Breast epithelium (tissue), 3 donors: ENCODE data around the gene KNOP1.
"Not testable (repeated sequence)": the region's sequence is repeated elsewhere in the genome, so short reads cannot be mapped to it uniquely, and the experiment has no call there.

Experiments
- POLR2A ChIP-seq: fragments of 450-650 bp; IDR thresholded peaks from one replicate; pipeline ENCODE4 v1.6.1; 2016; ENCODE audit warnings: antibody characterized with exemption, mild to moderate bottlenecking, moderate library complexity
- POLR2AphosphoS5 ChIP-seq, 3 donors: sonication (generic); formaldehyde crosslinking; IDR thresholded peaks; one replicate each; pipeline ENCODE4 v1.6.1; 2017; ENCODE audit warnings: antibody characterized with exemption in 3 of 3
- TF ChIP-seq, protein P1 (sequence below), 3 donors: fragments of 450-650 bp; IDR thresholded peaks; one replicate each; pipeline ENCODE4 v1.5.1; 2016 to 2017; ENCODE audit warnings: antibody characterized with exemption in 3 of 3, mild to moderate bottlenecking in 3 of 3, moderate library complexity in 3 of 3

GRCh38 chr16:19679281-19679680, 38.7 kb downstream of the KNOP1 start:
- not testable (repeated sequence) for TF ChIP-seq POLR2AphosphoS5 (IDR thresholded peaks at IDR 0.05); POLR2A
- TF ChIP-seq, protein P1, sequence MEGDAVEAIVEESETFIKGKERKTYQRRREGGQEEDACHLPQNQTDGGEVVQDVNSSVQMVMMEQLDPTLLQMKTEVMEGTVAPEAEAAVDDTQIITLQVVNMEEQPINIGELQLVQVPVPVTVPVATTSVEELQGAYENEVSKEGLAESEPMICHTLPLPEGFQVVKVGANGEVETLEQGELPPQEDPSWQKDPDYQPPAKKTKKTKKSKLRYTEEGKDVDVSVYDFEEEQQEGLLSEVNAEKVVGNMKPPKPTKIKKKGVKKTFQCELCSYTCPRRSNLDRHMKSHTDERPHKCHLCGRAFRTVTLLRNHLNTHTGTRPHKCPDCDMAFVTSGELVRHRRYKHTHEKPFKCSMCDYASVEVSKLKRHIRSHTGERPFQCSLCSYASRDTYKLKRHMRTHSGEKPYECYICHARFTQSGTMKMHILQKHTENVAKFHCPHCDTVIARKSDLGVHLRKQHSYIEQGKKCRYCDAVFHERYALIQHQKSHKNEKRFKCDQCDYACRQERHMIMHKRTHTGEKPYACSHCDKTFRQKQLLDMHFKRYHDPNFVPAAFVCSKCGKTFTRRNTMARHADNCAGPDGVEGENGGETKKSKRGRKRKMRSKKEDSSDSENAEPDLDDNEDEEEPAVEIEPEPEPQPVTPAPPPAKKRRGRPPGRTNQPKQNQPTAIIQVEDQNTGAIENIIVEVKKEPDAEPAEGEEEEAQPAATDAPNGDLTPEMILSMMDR (IDR thresholded peaks at IDR 0.05), result not testable (repeated sequence)
